HG03442 (cell line): ENCODE data around the gene DNAJC28.

Experiments used
- ATAC-seq: cut with Tn5 transposase; IDR thresholded peaks from one replicate; pipeline ENCODE4 v1.9.1; 2021; ENCODE audit warnings: mild to moderate bottlenecking, moderate library complexity; ENCODE audit not compliant: unreplicated experiment

Gene DNAJC28

DNA sequence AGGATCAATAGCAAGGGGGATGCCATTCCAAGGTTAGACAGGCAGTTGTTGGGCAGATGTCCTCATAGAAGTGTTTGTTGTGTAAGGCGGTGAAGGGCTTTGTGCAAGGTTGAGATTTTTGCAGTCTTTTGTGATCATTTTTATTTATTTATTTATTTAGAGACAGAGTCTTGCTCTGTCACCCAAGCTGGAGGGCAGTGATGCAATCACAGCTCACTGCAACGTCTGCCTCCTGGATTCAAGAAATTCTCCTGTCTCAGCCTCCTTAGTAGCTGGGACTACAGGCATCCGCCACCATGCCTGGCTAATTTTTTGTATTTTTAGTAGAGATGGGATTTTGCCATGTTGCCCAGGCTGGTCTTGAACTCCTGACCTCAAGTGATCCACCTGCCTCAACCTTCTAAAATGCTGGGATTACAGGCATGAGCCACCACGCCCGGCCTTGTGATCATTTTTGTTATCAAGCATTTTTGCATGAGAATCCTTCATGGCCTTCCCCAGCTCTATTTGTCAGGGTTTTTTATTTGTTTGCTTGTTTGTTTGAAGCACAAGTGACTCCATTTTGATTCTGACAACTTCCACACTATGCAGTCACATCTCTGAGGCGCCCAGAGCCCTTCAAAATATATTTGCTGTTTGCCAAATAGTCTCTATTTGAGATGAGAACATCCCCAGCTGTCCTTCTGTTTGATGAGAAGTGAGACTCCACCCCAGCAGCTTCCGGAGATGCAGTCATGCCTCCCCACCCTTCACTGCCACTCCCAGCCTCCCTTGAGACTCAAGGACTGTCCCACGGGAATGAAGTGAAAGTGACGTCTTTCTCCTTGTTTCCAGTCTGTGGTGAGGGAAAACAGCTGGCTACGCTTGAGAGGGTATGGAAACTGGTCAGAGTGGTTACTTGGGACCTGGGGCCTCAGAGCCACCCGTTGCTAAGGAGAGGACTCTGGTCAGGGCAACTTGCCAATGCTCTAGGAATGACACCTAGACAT, 49.7 kb downstream of the DNAJC28 start:
- peak; percentile 75 for ATAC-seq
